Measurements from ENCODE around the gene PTPMT1.
"Not testable (repeated sequence)": the region's sequence is repeated elsewhere in the genome, so short reads cannot be mapped to it uniquely, and the experiment has no call there.

PTPMT1 gene

GRCh38 chr11:47534704-47535251 is 30.6 kb upstream of the PTPMT1 start:
- DNase-seq (no peak), ATAC-seq (no peak)
- peaks cover 54% of the 10 kb centered on the region for H3K4me1 Mint-ChIP-seq
- H3K4me3 Mint-ChIP-seq: no peak overlapping the region
- H3K27me3 Mint-ChIP-seq: no peaks in the 10 kb centered on the region
- H3K9me3 Mint-ChIP-seq: no peaks in the 10 kb centered on the region
- H3K27ac Mint-ChIP-seq: no peak overlapping the region
- H3K36me3 Mint-ChIP-seq (ENCODE audit: low read depth): peaks cover 20% of the 10 kb centered on the region

- no peaks in the 10 kb centered on the region for H3K9me3 Mint-ChIP-seq
- H3K27me3 Mint-ChIP-seq: no peaks in the 10 kb centered on the region
- no peak overlapping the region for H3K27ac Mint-ChIP-seq
- H3K36me3 Mint-ChIP-seq (ENCODE audit: low read depth): peaks cover 30% of the 10 kb centered on the region
- peaks cover 65% of the 10 kb centered on the region for H3K4me1 Mint-ChIP-seq
- DNase-seq (no peak), ATAC-seq (no peak)
- H3K4me3 Mint-ChIP-seq: no peak overlapping the region
These were observed 28.5 kb upstream of the PTPMT1 start for GRCh38 chr11:47536915-47537314.

DNA sequence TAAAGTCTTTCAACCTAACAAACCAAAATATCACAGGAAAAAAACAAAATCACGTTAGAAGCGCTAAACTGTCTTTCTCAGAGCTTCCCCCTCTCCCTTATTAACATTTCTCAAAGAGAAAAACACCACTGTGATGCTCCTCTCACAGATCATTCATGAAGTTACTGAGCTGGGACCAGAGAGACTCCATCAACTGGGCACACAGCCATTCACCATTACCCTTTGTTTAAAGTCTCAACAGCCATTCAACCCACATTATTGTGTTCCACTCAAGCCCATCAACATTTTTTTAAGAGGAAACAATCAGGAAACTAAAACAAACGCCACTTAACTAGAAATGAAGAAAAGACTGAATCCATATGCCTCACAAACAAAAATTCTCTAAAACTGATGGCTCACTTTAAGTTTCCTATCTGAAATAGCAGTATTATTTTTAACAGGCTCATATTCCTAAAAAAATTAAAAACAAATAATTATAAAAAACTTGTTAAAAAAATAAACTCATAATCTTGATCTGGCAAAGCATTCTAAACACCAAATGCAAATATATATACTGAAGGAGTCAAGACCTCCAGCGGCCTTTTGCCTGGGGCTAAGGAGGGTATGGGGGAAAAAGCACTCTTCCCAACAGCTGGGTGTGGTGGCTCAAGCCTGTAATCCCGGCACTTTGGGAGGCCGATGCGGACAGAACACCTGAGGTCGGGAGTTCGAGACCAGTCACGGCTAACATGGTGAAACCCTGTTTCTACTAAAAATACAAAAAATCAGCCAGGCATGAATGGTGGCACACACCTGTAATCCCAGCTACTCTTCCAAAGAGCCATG is 26.4 kb upstream of the PTPMT1 start:
- Mint-ChIP-seq H3K4me3 (no peak overlapping the region), H3K27ac (no peak overlapping the region), H3K27me3 (no peaks in the 10 kb centered on the region), H3K9me3 (no peaks in the 10 kb centered on the region), H3K4me1 (peaks cover 65% of the 10 kb centered on the region), H3K36me3 (ENCODE audit: low read depth) (peaks cover 28% of the 10 kb centered on the region)
- ATAC-seq (no peak), DNase-seq (no peak)

- Mint-ChIP-seq H3K36me3 (ENCODE audit: low read depth) (peaks cover 31% of the 10 kb centered on the region), H3K27ac (peak overlapping the region; percentile 86), H3K4me3 (peak overlapping the region; percentile 40), H3K27me3 (no peaks in the 10 kb centered on the region), H3K4me1 (peaks cover 70% of the 10 kb centered on the region), H3K9me3 (no peaks in the 10 kb centered on the region)
- no peak for ATAC-seq
- no peak for DNase-seq
These were observed 25.7 kb upstream of the PTPMT1 start for GRCh38 chr11:47539681-47540039.

DNA sequence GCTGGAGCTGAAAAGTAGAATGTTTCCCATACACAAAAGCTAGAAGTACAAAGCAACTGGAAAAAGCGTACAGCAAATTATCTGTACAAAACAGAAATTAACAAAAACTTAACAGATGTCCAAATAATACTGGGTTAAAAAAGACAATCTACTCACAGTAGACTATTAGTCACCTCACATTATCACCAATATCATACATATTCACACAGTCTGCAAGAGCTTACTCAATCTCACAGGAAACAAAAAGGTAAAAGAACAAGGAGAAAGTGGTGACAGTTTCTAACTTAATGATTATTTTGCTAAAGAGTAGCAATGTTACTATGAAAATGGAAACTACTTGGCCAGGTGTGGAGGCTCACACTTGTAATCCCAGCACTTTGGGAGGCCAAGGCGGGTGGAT is 24.3 kb upstream of the PTPMT1 start:
- Mint-ChIP-seq H3K36me3 (ENCODE audit: low read depth) (peaks cover 27% of the 10 kb centered on the region), H3K27me3 (no peaks in the 10 kb centered on the region), H3K27ac (peak overlapping the region; percentile 86), H3K4me3 (peak overlapping the region; percentile 54), H3K4me1 (peaks cover 69% of the 10 kb centered on the region), H3K9me3 (no peaks in the 10 kb centered on the region)
- ATAC-seq: no peak
- DNase-seq: no peak

GRCh38 chr11:47545298-47545697 is 20.1 kb upstream of the PTPMT1 start:
- Mint-ChIP-seq H3K27ac (no peak overlapping the region), H3K27me3 (no peaks in the 10 kb centered on the region), H3K4me1 (peaks cover 79% of the 10 kb centered on the region), H3K4me3 (no peak overlapping the region), H3K36me3 (ENCODE audit: low read depth) (peaks cover 37% of the 10 kb centered on the region), H3K9me3 (no peaks in the 10 kb centered on the region)
- ATAC-seq (no peak), DNase-seq (no peak)

GRCh38 chr11:47546274-47546673 is 19.1 kb upstream of the PTPMT1 start:
- ATAC-seq, H3K27ac Mint-ChIP-seq, H3K4me3 Mint-ChIP-seq, H3K27me3 Mint-ChIP-seq, DNase-seq, H3K9me3 Mint-ChIP-seq: not testable (repeated sequence)
- Mint-ChIP-seq H3K4me1 (peaks cover 79% of the 10 kb centered on the region), H3K36me3 (ENCODE audit: low read depth) (peaks cover 39% of the 10 kb centered on the region)

DNA sequence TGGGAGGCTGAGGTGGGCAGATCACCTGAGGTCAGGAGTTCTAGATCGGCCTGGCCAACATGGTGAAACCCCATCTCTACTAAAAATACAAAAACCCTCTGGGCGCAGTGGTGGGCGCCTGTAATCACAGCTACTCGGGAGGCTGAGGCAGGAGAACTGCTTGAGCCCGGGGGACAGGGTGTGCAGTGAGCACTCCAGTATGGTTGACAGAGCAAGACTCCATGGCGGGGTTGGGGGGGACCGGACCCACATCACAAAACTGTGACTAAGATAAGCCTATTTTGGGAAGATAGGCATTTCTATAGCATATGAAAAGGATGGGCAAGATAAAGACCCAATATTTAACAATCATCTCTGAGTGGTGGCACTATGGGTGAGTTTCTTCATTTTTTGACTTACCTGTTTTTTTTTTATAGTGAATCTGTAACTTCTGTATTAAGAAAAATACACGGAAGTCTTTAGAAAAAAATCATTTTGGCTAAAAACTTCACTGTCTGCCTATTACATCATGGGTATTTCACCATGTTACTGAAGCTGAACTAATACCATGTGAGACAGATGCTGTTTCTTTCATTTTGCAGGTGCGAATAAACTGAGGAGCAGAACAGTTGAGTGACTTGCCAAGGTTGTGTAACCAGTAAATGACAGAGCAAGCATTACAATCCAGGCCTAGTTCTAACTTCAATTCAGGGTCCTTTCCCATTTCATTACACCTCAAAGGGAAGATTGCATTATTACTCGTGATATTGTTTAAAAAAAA is 14.9 kb upstream of the PTPMT1 start:
- ATAC-seq (no peak), DNase-seq (no peak)
- Mint-ChIP-seq H3K27me3 (no peaks in the 10 kb centered on the region), H3K27ac (peak overlapping the region; percentile 96), H3K36me3 (ENCODE audit: low read depth) (peaks cover 40% of the 10 kb centered on the region), H3K9me3 (no peaks in the 10 kb centered on the region), H3K4me3 (peak overlapping the region; percentile 99), H3K4me1 (peaks cover 68% of the 10 kb centered on the region)

- no peaks in the 10 kb centered on the region for H3K27me3 Mint-ChIP-seq
- ATAC-seq (no peak), DNase-seq (no peak)
- peak overlapping the region; percentile 99 for H3K4me3 Mint-ChIP-seq
- H3K36me3 Mint-ChIP-seq (ENCODE audit: low read depth): peaks cover 40% of the 10 kb centered on the region
- H3K9me3 Mint-ChIP-seq: no peaks in the 10 kb centered on the region
- H3K27ac Mint-ChIP-seq: peak overlapping the region; percentile 96
- H3K4me1 Mint-ChIP-seq: peaks cover 66% of the 10 kb centered on the region
These were observed 14.3 kb upstream of the PTPMT1 start for GRCh38 chr11:47551086-47551485.

DNA sequence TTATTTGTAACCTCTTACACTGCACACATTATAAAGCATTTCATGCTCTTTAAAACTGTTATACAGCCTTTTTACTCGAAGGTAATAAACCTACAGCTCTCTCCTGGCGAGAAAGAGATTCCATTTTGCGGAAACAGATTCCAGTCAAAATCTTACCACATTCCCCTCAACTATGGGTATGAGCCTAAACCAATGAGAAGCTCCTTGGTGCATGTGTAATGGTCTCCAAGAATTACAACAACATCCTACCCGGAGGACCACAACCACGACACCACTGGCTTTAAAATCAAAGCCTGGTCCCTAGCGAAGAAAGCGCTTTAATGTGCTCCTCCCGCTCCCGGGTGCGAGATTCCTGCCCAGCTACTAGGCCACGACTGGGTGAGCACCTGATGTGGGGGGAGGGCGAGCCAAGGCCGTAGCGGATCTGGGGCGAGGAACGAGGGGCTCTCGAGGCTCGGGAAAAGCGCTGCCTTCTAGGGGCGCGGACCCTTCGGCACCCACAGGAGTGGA is 13.3 kb upstream of the PTPMT1 start:
- Mint-ChIP-seq H3K27ac (peak overlapping the region; percentile 96), H3K4me1 (peaks cover 60% of the 10 kb centered on the region), H3K36me3 (ENCODE audit: low read depth) (peaks cover 34% of the 10 kb centered on the region), H3K9me3 (no peaks in the 10 kb centered on the region), H3K27me3 (no peaks in the 10 kb centered on the region), H3K4me3 (peak overlapping the region; percentile 99)
- DNase-seq (peak; percentile 37), ATAC-seq (no peak)

- Mint-ChIP-seq H3K4me3 (peak within 1 kb of the TSS; percentile 99), H3K4me1 (peaks cover 53% of the 10 kb centered on the region), H3K9me3 (no peaks in the 10 kb centered on the region), H3K27me3 (no peaks in the 10 kb centered on the region), H3K36me3 (ENCODE audit: low read depth) (peaks cover 31% of the 10 kb centered on the region), H3K27ac (peak within 1 kb of the TSS; percentile 96)
- peak; percentile 96 for ATAC-seq
- peak; percentile 94 for DNase-seq
These were observed 12.6 kb upstream of the PTPMT1 start, which contains the start of gene CELF1 for GRCh38 chr11:47552566-47553405. TSS of gene CELF1 (minus strand) at chr11:47553132. CDS start at chr11:47499523, 53,609 bp downstream.

DNA sequence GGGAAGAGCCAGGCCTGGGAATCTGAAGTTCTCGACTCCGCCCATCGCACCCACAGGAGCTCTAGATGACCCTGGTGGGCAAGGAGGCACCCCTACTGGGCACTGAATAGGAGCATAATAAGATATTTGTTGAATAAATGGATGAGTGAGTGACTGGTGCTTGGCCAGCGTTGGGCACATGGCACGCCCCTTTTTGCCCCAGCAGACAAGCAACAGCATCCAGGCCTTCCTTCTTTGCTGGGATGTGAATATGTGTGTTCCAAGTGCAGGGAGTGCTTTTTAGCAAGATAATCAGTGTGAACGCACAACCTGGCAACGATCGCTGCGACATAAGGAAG is 12.0 kb upstream of the PTPMT1 start:
- peaks cover 27% of the 10 kb centered on the region for H3K36me3 Mint-ChIP-seq (ENCODE audit: low read depth)
- H3K4me3 Mint-ChIP-seq: peak overlapping the region; percentile 99
- DNase-seq (no peak), ATAC-seq (peak; percentile 15)
- peaks cover 47% of the 10 kb centered on the region for H3K4me1 Mint-ChIP-seq
- H3K27me3 Mint-ChIP-seq: no peaks in the 10 kb centered on the region
- H3K9me3 Mint-ChIP-seq: no peaks in the 10 kb centered on the region
- H3K27ac Mint-ChIP-seq: peak overlapping the region; percentile 13

DNA sequence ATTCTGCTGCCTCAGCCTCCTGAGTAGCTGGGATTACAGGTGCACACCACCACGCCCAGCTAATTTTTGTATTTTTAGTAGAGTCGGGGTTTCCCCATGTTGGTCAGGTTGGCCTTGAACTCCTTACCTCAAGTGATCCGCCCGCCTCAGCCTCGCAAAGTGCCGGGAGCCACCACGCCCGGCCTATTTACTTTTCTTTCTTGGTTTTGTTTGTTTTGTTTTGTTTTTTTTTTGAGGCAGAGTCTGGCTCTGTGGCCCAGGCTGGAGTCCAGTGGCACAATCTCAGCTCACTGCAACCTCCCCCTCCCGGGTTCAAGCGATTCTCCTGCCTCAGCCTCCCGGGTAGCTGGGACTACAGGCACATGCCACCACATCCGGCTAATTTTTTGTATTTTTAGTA is 8.4 kb upstream of the PTPMT1 start:
- not testable (repeated sequence) for H3K27ac Mint-ChIP-seq; H3K9me3 Mint-ChIP-seq; H3K4me3 Mint-ChIP-seq; DNase-seq; ATAC-seq; H3K36me3 Mint-ChIP-seq (ENCODE audit: low read depth); H3K27me3 Mint-ChIP-seq
- H3K4me1 Mint-ChIP-seq: peaks cover 18% of the 10 kb centered on the region

- H3K4me3 Mint-ChIP-seq: no peak overlapping the region
- no peaks in the 10 kb centered on the region for H3K27me3 Mint-ChIP-seq
- DNase-seq (no peak), ATAC-seq (no peak)
- H3K4me1 Mint-ChIP-seq: peaks cover 17% of the 10 kb centered on the region
- H3K9me3 Mint-ChIP-seq: no peaks in the 10 kb centered on the region
- no peak overlapping the region for H3K27ac Mint-ChIP-seq
- H3K36me3 Mint-ChIP-seq (ENCODE audit: low read depth): no peaks in the 10 kb centered on the region
These were observed 6.7 kb upstream of the PTPMT1 start for GRCh38 chr11:47558695-47559094.
